B cell (primary cell): ENCODE results near the gene EIF5A.

Experiments
- EZH2 ChIP-seq: IDR thresholded peaks from 2 replicates; pipeline ENCODE4 v1.6.1; 2012; ENCODE audit warnings: borderline replicate concordance, low read depth, mild to moderate bottlenecking, moderate library complexity, low read length; ENCODE audit not compliant: insufficient read depth, poor library complexity, severe bottlenecking
- TF ChIP-seq, protein P1 (sequence below): fragments of 200-600 bp; IDR thresholded peaks from one replicate; pipeline ENCODE4 v1.8.0; 2022; ENCODE audit warnings: antibody characterized with exemption, mild to moderate bottlenecking

DNA sequence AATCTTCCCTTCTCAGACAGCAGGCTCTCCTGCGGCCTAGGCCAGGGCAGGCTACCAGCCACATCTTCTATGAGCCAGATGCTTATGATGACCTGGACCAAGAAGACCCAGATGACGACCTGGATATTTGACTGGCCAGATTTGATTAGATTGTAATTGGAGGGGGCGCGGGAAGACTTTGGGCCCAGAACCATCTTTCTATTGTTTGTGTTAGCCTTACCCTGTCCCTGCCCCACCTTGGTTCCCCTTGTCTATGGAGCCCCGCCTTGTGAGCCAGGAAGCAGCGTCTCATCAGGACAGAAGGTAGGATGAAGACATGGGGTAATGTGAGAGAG lies 47.9 kb upstream of the EIF5A start:
- TF ChIP-seq, protein P1, sequence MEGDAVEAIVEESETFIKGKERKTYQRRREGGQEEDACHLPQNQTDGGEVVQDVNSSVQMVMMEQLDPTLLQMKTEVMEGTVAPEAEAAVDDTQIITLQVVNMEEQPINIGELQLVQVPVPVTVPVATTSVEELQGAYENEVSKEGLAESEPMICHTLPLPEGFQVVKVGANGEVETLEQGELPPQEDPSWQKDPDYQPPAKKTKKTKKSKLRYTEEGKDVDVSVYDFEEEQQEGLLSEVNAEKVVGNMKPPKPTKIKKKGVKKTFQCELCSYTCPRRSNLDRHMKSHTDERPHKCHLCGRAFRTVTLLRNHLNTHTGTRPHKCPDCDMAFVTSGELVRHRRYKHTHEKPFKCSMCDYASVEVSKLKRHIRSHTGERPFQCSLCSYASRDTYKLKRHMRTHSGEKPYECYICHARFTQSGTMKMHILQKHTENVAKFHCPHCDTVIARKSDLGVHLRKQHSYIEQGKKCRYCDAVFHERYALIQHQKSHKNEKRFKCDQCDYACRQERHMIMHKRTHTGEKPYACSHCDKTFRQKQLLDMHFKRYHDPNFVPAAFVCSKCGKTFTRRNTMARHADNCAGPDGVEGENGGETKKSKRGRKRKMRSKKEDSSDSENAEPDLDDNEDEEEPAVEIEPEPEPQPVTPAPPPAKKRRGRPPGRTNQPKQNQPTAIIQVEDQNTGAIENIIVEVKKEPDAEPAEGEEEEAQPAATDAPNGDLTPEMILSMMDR = no peak
- TF ChIP-seq EZH2 = no peak
